K562 (cell line): ENCODE results near the gene CENPVL1. TPM values are rescaled to one million over a fixed set of nuclear protein-coding genes. Genes with fewer than 3 reads are reported as not detected.
A peak's percentile ranks its signal among the peaks of the same experiment; 100 is the strongest.

ENCODE experiments used
- ATAC-seq: fragments of 200-7000 bp; cut with Tn5 transposase; 3 replicates; pipeline ENCODE4 v1.9.1; 2020; ENCODE audit warnings: moderate library complexity
- BruUV-seq: library from RNA; stranded (reverse); fragments of 400-500 nt; replicated peaks from 2 replicates; lab custom pipeline; 2021; lab: Mats Ljungman, UMichigan
- CTCF ChIA-PET: fragments of 300-600 bp; formaldehyde crosslinking; extraction: SDS; loops from one replicate; lab custom pipeline; 2021; ENCODE audit warnings: low intra/inter-chr PET ratio; lab: Yijun Ruan, JAX
- POLR2A ChIA-PET: fragments of 300-600, 350-650 bp; sonication (Branson Sonifier 250); formaldehyde crosslinking; extraction: SDS; loops from one replicate; lab custom pipeline; 2021; ENCODE audit warnings: antibody characterized with exemption, inconsistent platforms; lab: Yijun Ruan, JAX
- DNase-seq, 4 experiments: peaks; one replicate each; pipeline versions ENCODE4 v3.0.0 to v3.0.0-alpha.2; 2011 to 2018; ENCODE audit warnings: low spot score in 3 of 4, mixed read lengths in 3 of 4; ENCODE audit errors: extremely low read depth in 1 of 4
- FAIRE-seq: peaks from 2 replicates; lab custom pipeline; 2011; peaks lifted over from hg19 to GRCh38; lab: Jason Lieb, UNC
- H2AFZ ChIP-seq: 2 replicates; pipeline ENCODE4 v1.6.0; 2011; ENCODE audit warnings: low read depth, low read length, control low read depth, inconsistent platforms
- H3K27ac ChIP-seq: fragments of 200-600 bp; 3 replicates; pipeline ENCODE4 v1.8.0; 2011; ENCODE audit warnings: low read depth, mild to moderate bottlenecking, control low read depth, inconsistent platforms, low read length, moderate library complexity, mixed read lengths; ENCODE audit errors: extremely low read depth
- H3K27me3 ChIP-seq, 2 experiments: fragments of 300-600 bp in 1 of 2; 2 replicates in 1 of 2; 3 replicates in 1 of 2; pipeline versions ENCODE4 v1.6.0 to v1.8.0; 2011; ENCODE audit warnings: inconsistent platforms in 2 of 2, low read length in 2 of 2, mild to moderate bottlenecking in 1 of 2, mixed read lengths in 1 of 2, moderate library complexity in 1 of 2; ENCODE audit not compliant: control insufficient read depth in 2 of 2, insufficient read depth in 2 of 2
- H3K36me3 ChIP-seq: fragments of 300-600 bp; 3 replicates; pipeline ENCODE4 v1.8.0; 2011; ENCODE audit warnings: mild to moderate bottlenecking, low read length, inconsistent platforms; ENCODE audit not compliant: control insufficient read depth, insufficient read depth
- H3K4me1 ChIP-seq, 2 experiments: fragments of 200-600 bp in 1 of 2; replicated peaks in 1 of 2; 2 replicates in 1 of 2; 3 replicates in 1 of 2; pipeline versions ENCODE4 v1.5.1 to v1.8.0; 2011; ENCODE audit warnings: inconsistent platforms in 2 of 2, low read length in 2 of 2, mild to moderate bottlenecking in 1 of 2, mixed read lengths in 1 of 2, moderate library complexity in 1 of 2; ENCODE audit not compliant: control insufficient read depth in 2 of 2, insufficient read depth in 2 of 2
- H3K4me2 ChIP-seq: 2 replicates; pipeline ENCODE4 v1.6.1; 2011; ENCODE audit warnings: low read length, control low read depth, inconsistent platforms, mixed read lengths; ENCODE audit not compliant: insufficient read depth
- H3K4me3 ChIP-seq: fragments of 200-600 bp; sonication (generic), shearing (Covaris generic); 2 replicates; pipeline ENCODE4 v1.5.1; 2016; ENCODE audit warnings: control low read depth, inconsistent platforms
- H3K79me2 ChIP-seq: fragments of 200-600 bp; 3 replicates; pipeline ENCODE4 v1.8.0; 2011; ENCODE audit warnings: low read length, inconsistent platforms; ENCODE audit not compliant: control insufficient read depth, insufficient read depth
- H3K9ac ChIP-seq, 2 experiments: 2 replicates each; pipeline versions ENCODE4 v1.6.0 to v1.6.1; 2011; ENCODE audit warnings: low read depth in 2 of 2, low read length in 2 of 2, control low read depth in 1 of 2, inconsistent platforms in 1 of 2, mild to moderate bottlenecking in 1 of 2, mixed read lengths in 1 of 2; ENCODE audit not compliant: insufficient read depth in 1 of 2
- H3K9me1 ChIP-seq: one replicate; pipeline ENCODE4 v1.6.0; 2011; ENCODE audit warnings: inconsistent platforms, mild to moderate bottlenecking, low read length, moderate library complexity; ENCODE audit not compliant: control insufficient read depth, insufficient read depth
- H3K9me3 ChIP-seq: replicated peaks from 2 replicates; pipeline ENCODE4 v1.5.1; 2011; ENCODE audit warnings: low read depth, low read length, inconsistent platforms; ENCODE audit not compliant: control insufficient read depth, insufficient read depth
- H4K20me1 ChIP-seq: replicated peaks from 2 replicates; pipeline ENCODE4 v1.6.1; 2011; ENCODE audit warnings: low read length, inconsistent platforms, mixed read lengths; ENCODE audit not compliant: control insufficient read depth, insufficient read depth
- ARID2 ChIP-seq: fragments of 450-650 bp; IDR thresholded peaks from 2 replicates; pipeline ENCODE4 v1.6.1; 2017; ENCODE audit warnings: antibody characterized with exemption, mild to moderate bottlenecking
- EGR1 ChIP-seq: fragments of 450-650 bp; conservative IDR thresholded peaks from 2 replicates; pipeline ENCODE4 v1.6.1; 2017; ENCODE audit warnings: mild to moderate bottlenecking
- ETV1 ChIP-seq: fragments of 450-650 bp; conservative IDR thresholded peaks from 2 replicates; pipeline ENCODE4 v1.6.1; 2016; ENCODE audit warnings: missing genetic modification characterization, control low read depth, low read depth, missing compliant biosample characterization
- GABPA ChIP-seq: fragments of 200-800 bp; sonication (Bioruptor generic); conservative IDR thresholded peaks from 2 replicates; pipeline ENCODE4 v1.6.1; 2016; ENCODE audit warnings: low read depth, missing genetic modification characterization, missing compliant biosample characterization
- MTA3 ChIP-seq: fragments of 450-650 bp; formaldehyde crosslinking; IDR thresholded peaks from 2 replicates; pipeline ENCODE4 v1.6.1; 2017; ENCODE audit warnings: mild to moderate bottlenecking, borderline replicate concordance
- NFRKB ChIP-seq: fragments of 450-650 bp; IDR thresholded peaks from 2 replicates; pipeline ENCODE4 v1.6.1; 2016; ENCODE audit warnings: low read depth
- PHF8 ChIP-seq: fragments of 200-600 bp; sonication (generic); IDR thresholded peaks from 2 replicates; pipeline ENCODE4 v1.6.1; 2012; ENCODE audit warnings: mixed run types, mild to moderate bottlenecking, inconsistent platforms, low read length, moderate library complexity, borderline replicate concordance
- POLR2A ChIP-seq: fragments of 450-650 bp; conservative IDR thresholded peaks from 2 replicates; pipeline ENCODE4 v1.6.1; 2016
- POLR2G ChIP-seq: fragments of 200-400 bp; formaldehyde crosslinking; IDR thresholded peaks from 2 replicates; pipeline ENCODE4 v1.6.1; 2017; ENCODE audit warnings: low read depth, mild to moderate bottlenecking, antibody characterized with exemption, low read length, moderate library complexity
- WGBS: fragments of 100-300 bp; shearing (Covaris generic); methylation state at CpG from one replicate; pipeline ENCODE4 v1.1.6; 2016; ENCODE audit warnings: low coverage, mixed read lengths; ENCODE audit not compliant: insufficient coverage; ENCODE audit errors: missing lambda C conversion rate; 5-methylcytosine and 5-hydroxymethylcytosine counted together
- in situ Hi-C: fragments of 300-500 bp; cut with MboI; formaldehyde crosslinking; loops from 4 replicates; pipeline ENCODE4 v1.15.0; 2018; ENCODE audit warnings: inconsistent platforms, mixed read lengths
- intact Hi-C: fragments of 100-400 bp; cut with micrococcal nuclease; formaldehyde crosslinking; loops from 2 replicates; pipeline ENCODE4 v1.14.2; 2022
- polyA plus RNA-seq, 8 experiments: library from polyadenylated mRNA; depleted of rRNA in 4 of 8; stranded (reverse) in 5 of 8; unstranded in 3 of 8; fragments of >200 nt; fragmentation: Nextera tagmentation in 2 of 8; fragmentation: Illumina TruSeq in 1 of 8; extraction: Ambion mirVana in 2 of 8; extraction: Trizol in 1 of 8; gene quantifications; 2 replicates each; pipeline versions ENCODE4 v1.2.1 to v1.2.3, GENCODE V29; 2011 to 2014; ENCODE audit warnings: inconsistent platforms in 1 of 8, missing spikeins in 1 of 8
- total RNA-seq, 7 experiments: library from RNA; depleted of rRNA in 6 of 7; stranded (reverse); fragments of >200 nt in 6 of 7; fragmentation: Illumina TruSeq in 2 of 7; extraction: Trizol in 2 of 7; gene quantifications; 2 replicates each; pipeline versions ENCODE4 v1.2.1 to v1.2.3, GENCODE V29; 2011 to 2021; ENCODE audit warnings: low replicate concordance in 1 of 7
- TF ChIP-seq, protein P1 (sequence below): fragments of 200-800 bp; sonication (Bioruptor generic); IDR thresholded peaks from 2 replicates; pipeline ENCODE4 v1.6.1; 2017; ENCODE audit warnings: missing genetic modification characterization, missing compliant biosample characterization
- TF ChIP-seq, protein P2 (sequence below): sonication (generic); formaldehyde crosslinking; IDR thresholded peaks from 2 replicates; pipeline ENCODE4 v1.8.0; 2022; ENCODE audit warnings: missing genetic modification reagents, mild to moderate bottlenecking, borderline replicate concordance
- TF ChIP-seq, protein P3 (sequence below): IDR thresholded peaks from 2 replicates; pipeline ENCODE4 v1.6.1; 2011; ENCODE audit warnings: borderline replicate concordance, low read depth, mild to moderate bottlenecking, moderate library complexity, low read length; ENCODE audit not compliant: insufficient read depth, poor library complexity, severe bottlenecking

CENPVL1 gene
- total and polyA plus RNA-seq, 9 of the 15 experiments (the other 6 are each of a cell fraction or from before 2014, with no cell fraction given): not detected

DNA sequence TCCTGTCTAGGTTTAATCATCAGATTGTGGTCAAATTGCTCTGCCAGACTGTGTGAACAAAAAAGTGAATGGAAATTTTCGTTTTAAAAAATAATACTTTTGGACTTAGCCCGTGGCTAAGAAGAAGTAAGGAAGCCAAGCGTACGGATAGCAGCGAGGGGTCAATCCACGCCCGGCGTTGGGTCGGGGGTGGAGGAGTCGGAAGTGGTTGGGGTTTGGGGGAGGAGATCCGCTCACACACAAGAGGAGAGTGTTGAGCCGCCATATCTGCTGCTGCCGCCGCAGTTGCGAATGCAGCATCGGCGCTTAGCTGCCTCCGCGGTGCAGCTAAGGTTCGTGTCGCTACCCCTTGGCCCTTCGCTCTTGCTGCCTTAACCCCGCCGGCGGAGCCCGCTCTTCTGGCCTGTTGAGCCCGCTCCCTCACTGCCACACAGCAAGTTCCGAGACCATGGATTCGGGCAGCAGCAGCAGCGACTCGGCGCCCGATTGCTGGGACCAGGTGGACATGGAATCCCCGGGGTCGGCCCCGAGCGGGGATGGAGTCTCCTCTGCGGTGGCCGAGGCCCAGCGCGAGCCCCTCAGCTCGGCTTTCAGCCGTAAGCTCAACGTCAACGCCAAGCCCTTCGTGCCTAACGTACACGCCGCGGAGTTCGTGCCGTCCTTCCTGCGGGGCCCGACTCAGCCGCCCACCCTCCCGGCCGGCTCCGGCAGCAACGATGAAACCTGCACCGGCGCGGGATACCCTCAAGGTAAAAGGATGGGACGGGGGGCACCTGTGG lies 33.1 kb downstream of the CENPVL1 start, which contains the start of gene GSPT2:
Gene GSPT2, plus strand, starts transcription at position 264 of the 779 bp plus-strand sequence. Its CDS starts 185 bp downstream, at position 449.
- H3K4me2 ChIP-seq: peak within 1 kb of the TSS; percentile 55
- ATAC-seq (peak; percentile 93), FAIRE-seq (no peak), DNase-seq (peak; percentile 30 to 67 (median 40))
- H3K79me2 ChIP-seq: no peaks in the 10 kb centered on the region
- no TSS peak for BruUV-seq
- peak within 1 kb of the TSS; percentile 54 to 87 for H3K9ac ChIP-seq
- no peaks in the 10 kb centered on the region for H4K20me1 ChIP-seq
- WGBS: 3% methylated on average over 29 of the region's 63 CpGs
- no peak within 1 kb of the TSS for H3K27ac ChIP-seq
- no peaks in the 10 kb centered on the region for H3K27me3 ChIP-seq
- in situ Hi-C loops: no loop called here
- H3K9me3 ChIP-seq: no peaks in the 10 kb centered on the region
- H2AFZ ChIP-seq: peak within 1 kb of the TSS; percentile 84
- H3K4me1 ChIP-seq: peaks cover 0 to 7% of the 10 kb centered on the region in 2 experiments; a peak in 1 of 5 replicates
- CTCF ChIA-PET: no interaction called here
- H3K9me1 ChIP-seq: no peaks in the 10 kb centered on the region
- peak within 1 kb of the TSS; percentile 47 for H3K4me3 ChIP-seq
- POLR2A ChIA-PET: no interaction called here
- H3K36me3 ChIP-seq: no peaks in the 10 kb centered on the region
- intact Hi-C loops: no loop called here
- TF ChIP-seq POLR2A: peak; percentile 41; the same call in 1 of the 2 replicates
- TF ChIP-seq PHF8: peak; percentile 41; the same call in 1 of the 2 replicates
- TF ChIP-seq, protein P1, sequence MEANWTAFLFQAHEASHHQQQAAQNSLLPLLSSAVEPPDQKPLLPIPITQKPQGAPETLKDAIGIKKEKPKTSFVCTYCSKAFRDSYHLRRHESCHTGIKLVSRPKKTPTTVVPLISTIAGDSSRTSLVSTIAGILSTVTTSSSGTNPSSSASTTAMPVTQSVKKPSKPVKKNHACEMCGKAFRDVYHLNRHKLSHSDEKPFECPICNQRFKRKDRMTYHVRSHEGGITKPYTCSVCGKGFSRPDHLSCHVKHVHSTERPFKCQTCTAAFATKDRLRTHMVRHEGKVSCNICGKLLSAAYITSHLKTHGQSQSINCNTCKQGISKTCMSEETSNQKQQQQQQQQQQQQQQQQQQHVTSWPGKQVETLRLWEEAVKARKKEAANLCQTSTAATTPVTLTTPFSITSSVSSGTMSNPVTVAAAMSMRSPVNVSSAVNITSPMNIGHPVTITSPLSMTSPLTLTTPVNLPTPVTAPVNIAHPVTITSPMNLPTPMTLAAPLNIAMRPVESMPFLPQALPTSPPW (CRISPR knock-in tag): peak; percentile 63; the same call in 1 of the 2 replicates
- TF ChIP-seq NFRKB: 0 out of 2 replicates have a peak, but pooled peaks have one; percentile 58
- TF ChIP-seq, protein P2, sequence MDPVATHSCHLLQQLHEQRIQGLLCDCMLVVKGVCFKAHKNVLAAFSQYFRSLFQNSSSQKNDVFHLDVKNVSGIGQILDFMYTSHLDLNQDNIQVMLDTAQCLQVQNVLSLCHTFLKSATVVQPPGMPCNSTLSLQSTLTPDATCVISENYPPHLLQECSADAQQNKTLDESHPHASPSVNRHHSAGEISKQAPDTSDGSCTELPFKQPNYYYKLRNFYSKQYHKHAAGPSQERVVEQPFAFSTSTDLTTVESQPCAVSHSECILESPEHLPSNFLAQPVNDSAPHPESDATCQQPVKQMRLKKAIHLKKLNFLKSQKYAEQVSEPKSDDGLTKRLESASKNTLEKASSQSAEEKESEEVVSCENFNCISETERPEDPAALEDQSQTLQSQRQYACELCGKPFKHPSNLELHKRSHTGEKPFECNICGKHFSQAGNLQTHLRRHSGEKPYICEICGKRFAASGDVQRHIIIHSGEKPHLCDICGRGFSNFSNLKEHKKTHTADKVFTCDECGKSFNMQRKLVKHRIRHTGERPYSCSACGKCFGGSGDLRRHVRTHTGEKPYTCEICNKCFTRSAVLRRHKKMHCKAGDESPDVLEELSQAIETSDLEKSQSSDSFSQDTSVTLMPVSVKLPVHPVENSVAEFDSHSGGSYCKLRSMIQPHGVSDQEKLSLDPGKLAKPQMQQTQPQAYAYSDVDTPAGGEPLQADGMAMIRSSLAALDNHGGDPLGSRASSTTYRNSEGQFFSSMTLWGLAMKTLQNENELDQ (CRISPR knock-in tag): no peak
- peak; percentile 31; the same call in 1 of the 2 replicates for TF ChIP-seq EGR1
- TF ChIP-seq MTA3: peak; percentile 37; the same call in 1 of the 2 replicates
- TF ChIP-seq ETV1 (tag): peak; percentile 57
- peak; percentile 82 for TF ChIP-seq GABPA (tag)
- TF ChIP-seq POLR2G: peak; percentile 83
- TF ChIP-seq ARID2: no peak
- TF ChIP-seq, protein P3, sequence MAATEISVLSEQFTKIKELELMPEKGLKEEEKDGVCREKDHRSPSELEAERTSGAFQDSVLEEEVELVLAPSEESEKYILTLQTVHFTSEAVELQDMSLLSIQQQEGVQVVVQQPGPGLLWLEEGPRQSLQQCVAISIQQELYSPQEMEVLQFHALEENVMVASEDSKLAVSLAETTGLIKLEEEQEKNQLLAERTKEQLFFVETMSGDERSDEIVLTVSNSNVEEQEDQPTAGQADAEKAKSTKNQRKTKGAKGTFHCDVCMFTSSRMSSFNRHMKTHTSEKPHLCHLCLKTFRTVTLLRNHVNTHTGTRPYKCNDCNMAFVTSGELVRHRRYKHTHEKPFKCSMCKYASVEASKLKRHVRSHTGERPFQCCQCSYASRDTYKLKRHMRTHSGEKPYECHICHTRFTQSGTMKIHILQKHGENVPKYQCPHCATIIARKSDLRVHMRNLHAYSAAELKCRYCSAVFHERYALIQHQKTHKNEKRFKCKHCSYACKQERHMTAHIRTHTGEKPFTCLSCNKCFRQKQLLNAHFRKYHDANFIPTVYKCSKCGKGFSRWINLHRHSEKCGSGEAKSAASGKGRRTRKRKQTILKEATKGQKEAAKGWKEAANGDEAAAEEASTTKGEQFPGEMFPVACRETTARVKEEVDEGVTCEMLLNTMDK: no peak
